Measurements from ENCODE around the gene BRI3BP. TPM values are rescaled to one million over a fixed set of nuclear protein-coding genes. Genes with fewer than 3 reads are reported as not detected.
"Not testable (repeated sequence)": the region's sequence is repeated elsewhere in the genome, so short reads cannot be mapped to it uniquely, and the experiment has no call there.

BRI3BP gene
- total RNA-seq, 2 donors from 2014 or later: 4.3 to 4.4 TPM

DNA sequence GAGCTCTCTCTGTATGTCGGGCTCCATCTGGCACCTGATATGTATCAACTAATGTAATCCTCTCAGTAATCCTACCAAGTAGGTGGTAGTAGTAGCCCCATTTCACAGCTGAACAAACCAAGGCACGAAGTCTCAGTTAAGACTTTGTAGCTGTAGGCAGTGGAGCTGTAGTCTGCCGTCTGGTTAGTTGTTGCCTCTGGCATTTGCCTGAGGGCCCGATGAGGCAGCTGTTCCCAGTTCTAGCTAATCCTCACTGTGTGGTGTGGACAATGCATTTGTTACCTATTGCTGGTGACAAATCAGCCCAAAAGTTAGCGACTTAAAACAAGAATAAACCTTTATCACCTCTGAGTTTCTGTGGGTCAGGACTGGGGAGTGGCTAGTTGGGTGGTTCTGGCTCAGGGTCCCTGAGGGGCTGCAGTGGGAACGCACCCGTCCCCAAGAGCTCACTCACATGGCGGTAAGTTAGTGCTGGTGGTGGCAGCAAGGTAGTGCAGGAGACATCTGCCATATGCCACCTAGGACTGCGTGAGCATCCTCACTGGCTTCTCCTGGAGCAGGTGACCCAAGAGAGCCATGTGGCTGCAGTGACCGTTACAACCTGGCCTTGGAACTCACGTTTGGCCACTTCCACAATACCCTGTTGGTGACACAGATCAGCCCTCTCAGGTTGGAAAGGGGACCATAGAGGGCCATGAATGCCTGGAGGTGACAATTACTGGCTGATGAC lies 77.4 kb downstream of the BRI3BP start:
- H3K27me3 ChIP-seq (replicated peaks; ENCODE audit: insufficient read depth): no peaks in the 10 kb centered on the region
- H3K4me1 ChIP-seq (ENCODE audit: control insufficient read depth in 1 of 2, low read depth in 2 of 2): peaks cover 3 to 16% of the 10 kb centered on the region in 2 donors
- TF ChIP-seq, protein P1, sequence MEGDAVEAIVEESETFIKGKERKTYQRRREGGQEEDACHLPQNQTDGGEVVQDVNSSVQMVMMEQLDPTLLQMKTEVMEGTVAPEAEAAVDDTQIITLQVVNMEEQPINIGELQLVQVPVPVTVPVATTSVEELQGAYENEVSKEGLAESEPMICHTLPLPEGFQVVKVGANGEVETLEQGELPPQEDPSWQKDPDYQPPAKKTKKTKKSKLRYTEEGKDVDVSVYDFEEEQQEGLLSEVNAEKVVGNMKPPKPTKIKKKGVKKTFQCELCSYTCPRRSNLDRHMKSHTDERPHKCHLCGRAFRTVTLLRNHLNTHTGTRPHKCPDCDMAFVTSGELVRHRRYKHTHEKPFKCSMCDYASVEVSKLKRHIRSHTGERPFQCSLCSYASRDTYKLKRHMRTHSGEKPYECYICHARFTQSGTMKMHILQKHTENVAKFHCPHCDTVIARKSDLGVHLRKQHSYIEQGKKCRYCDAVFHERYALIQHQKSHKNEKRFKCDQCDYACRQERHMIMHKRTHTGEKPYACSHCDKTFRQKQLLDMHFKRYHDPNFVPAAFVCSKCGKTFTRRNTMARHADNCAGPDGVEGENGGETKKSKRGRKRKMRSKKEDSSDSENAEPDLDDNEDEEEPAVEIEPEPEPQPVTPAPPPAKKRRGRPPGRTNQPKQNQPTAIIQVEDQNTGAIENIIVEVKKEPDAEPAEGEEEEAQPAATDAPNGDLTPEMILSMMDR (IDR thresholded peaks at IDR 0.05): no peak
- no peak overlapping the region for H3K4me3 ChIP-seq
- no peak overlapping the region for H3K27ac ChIP-seq
- H3K9me3 ChIP-seq: no peaks in the 10 kb centered on the region
- H3K36me3 ChIP-seq: no peaks in the 10 kb centered on the region
- DNase-seq (ENCODE audit: low spot score) (no peak), ATAC-seq (ENCODE audit: insufficient number of reproducible peaks, low FRiP score, low read depth) (no peak)

DNA sequence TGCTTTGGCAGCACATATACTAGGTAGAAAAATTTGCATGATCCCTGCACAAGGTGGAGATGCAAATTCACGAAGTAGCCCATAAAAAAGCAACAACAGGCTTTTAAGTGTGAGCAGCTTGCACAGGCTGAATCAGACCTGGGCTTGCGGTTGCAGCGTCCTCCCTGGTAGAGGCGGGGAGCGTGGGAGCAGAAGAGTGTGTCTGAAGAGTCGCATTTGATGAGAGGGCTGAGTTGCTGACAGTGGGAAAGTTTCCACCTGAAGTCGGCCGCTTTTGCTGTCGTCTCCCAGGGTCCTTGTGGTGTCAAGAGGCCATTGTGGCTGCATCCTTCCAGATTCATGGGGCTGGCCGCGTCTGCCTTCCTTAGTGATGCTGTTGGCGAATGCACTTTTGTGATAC lies 78.0 kb downstream of the BRI3BP start:
- Histone ChIP-seq H3K9me3 (no peaks in the 10 kb centered on the region), H3K27ac (no peak overlapping the region), H3K36me3 (no peaks in the 10 kb centered on the region), H3K4me1 (ENCODE audit: control insufficient read depth in 1 of 2, low read depth in 2 of 2) (peaks cover 0 to 11% of the 10 kb centered on the region in 2 donors), H3K27me3 (replicated peaks; ENCODE audit: insufficient read depth) (no peaks in the 10 kb centered on the region), H3K4me3 (no peak overlapping the region)
- DNase-seq (ENCODE audit: low spot score) (no peak), ATAC-seq (ENCODE audit: insufficient number of reproducible peaks, low FRiP score, low read depth) (no peak)
- TF ChIP-seq, protein P1 (IDR thresholded peaks at IDR 0.05): no peak

DNA sequence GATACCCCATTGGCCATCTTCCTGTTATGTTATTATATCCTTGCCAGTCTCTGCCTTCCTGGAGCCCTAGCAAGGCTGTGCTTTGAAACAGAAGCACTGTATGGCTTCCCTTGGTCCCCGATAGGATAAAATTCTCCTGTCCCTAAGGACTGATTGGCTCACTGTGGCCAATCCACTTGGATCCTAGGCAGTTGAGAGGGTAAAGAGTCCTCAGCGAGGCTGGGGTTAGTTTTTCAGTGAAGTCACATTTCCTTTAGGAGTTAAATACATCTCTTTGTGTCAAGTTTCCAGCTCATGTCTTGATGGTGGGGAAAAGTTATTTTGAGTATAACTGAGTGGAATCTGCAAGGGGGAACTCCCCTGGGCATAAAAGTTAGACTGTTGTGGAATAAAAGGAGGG lies 79.1 kb downstream of the BRI3BP start:
- ATAC-seq (ENCODE audit: insufficient number of reproducible peaks, low FRiP score, low read depth): no peak
- no peak overlapping the region for H3K27ac ChIP-seq
- H3K36me3 ChIP-seq: no peaks in the 10 kb centered on the region
- no peaks in the 10 kb centered on the region for H3K27me3 ChIP-seq (replicated peaks; ENCODE audit: insufficient read depth)
- no peak overlapping the region for H3K4me3 ChIP-seq
- no peak for DNase-seq (ENCODE audit: low spot score)
- H3K4me1 ChIP-seq (ENCODE audit: control insufficient read depth in 1 of 2, low read depth in 2 of 2): peaks cover 0 to under 1% of the 10 kb centered on the region in 2 donors
- H3K9me3 ChIP-seq: no peaks in the 10 kb centered on the region
- TF ChIP-seq, protein P1 (IDR thresholded peaks at IDR 0.05): no peak

DNA sequence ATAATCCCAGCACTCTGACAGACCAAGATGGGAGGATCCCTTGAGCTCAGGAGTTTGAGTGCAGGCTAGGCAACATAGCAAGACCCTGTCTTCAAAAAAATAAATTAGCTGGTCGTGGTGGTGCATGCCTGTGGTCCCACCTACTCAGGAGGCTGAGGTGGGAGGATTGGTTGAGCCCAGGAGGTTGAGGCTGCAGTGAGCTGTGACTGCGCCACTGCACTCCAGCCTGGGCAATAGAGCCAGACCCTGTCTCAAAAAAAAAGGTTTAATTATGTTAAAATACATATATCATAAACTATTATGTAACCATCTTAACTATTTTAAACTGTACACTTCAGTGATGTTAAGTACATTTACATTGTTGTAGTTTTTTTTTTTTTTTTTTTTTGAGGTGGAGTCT lies 80.8 kb downstream of the BRI3BP start:
- H3K36me3 ChIP-seq; H3K27ac ChIP-seq; H3K27me3 ChIP-seq (replicated peaks; ENCODE audit: insufficient read depth); ATAC-seq (ENCODE audit: insufficient number of reproducible peaks, low FRiP score, low read depth); H3K4me1 ChIP-seq (ENCODE audit: control insufficient read depth in 1 of 2, low read depth in 2 of 2); H3K4me3 ChIP-seq; H3K9me3 ChIP-seq; DNase-seq (ENCODE audit: low spot score): not testable (repeated sequence)

DNA sequence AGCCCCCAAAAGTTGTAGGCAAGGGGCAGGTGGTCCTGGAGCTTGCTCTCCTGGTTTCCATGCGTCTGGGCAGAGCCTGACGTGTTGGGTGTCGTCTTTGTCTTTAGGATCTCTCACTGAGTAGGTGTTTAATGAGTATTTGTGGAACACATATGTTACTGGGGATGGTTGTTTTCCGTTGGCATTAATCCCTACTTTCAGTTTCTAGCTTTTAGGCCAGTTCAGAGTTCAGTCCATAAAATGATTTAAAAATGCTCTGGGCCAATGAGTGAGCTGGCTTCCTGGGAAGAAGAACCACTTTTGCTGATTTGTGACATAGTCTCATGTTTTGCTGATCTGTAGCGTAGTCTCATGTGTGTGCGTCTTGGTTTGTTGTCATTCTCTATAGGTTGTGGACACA lies 82.7 kb downstream of the BRI3BP start:
- Histone ChIP-seq H3K9me3 (no peaks in the 10 kb centered on the region), H3K4me1 (ENCODE audit: control insufficient read depth in 1 of 2, low read depth in 2 of 2) (no peaks in the 10 kb centered on the region), H3K4me3 (no peak overlapping the region), H3K27ac (no peak overlapping the region), H3K27me3 (replicated peaks; ENCODE audit: insufficient read depth) (no peaks in the 10 kb centered on the region), H3K36me3 (peaks cover 6% of the 10 kb centered on the region)
- TF ChIP-seq, protein P1 (IDR thresholded peaks at IDR 0.05): no peak
- ATAC-seq (ENCODE audit: insufficient number of reproducible peaks, low FRiP score, low read depth) (no peak), DNase-seq (ENCODE audit: low spot score) (no peak)

DNA sequence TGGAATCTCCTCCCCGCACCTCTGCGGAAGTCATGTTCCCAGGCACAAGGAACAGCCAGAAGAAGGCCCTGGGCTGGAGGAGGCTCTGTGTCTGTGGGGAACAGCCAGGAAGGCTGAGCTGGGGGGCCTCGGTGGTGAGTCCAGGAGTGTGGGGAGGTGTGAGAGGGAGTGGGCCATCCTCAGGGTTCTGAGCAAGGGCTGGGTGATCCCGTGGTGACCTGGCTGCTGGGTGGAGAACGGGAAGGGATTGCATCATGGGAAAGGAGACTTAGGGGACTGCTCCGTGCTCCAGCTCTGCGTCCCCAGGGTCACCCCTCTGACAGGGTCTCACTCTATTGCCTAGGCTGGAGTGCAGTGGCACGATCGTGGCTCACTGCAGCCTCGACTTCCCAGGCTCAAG lies 85.6 kb downstream of the BRI3BP start:
- Histone ChIP-seq H3K27me3 (replicated peaks; ENCODE audit: insufficient read depth) (no peaks in the 10 kb centered on the region), H3K4me3 (no peak overlapping the region), H3K4me1 (ENCODE audit: control insufficient read depth in 1 of 2, low read depth in 2 of 2) (no peaks in the 10 kb centered on the region), H3K36me3 (peaks cover 6% of the 10 kb centered on the region), H3K9me3 (no peaks in the 10 kb centered on the region), H3K27ac (no peak overlapping the region)
- no peak for DNase-seq (ENCODE audit: low spot score)
- no peak for ATAC-seq (ENCODE audit: insufficient number of reproducible peaks, low FRiP score, low read depth)
- TF ChIP-seq, protein P1 (IDR thresholded peaks at IDR 0.05): no peak

Measured in thoracic aorta (tissue), 2 donors.